ENCODE results near the gene CACNB2. TPM values are rescaled to one million over a fixed set of nuclear protein-coding genes. Genes with fewer than 3 reads are reported as not detected.

CACNB2 gene
- total and polyA plus RNA-seq, 2 donors (not counting 3 experiments of a cell fraction or from before 2014, with no cell fraction given) = not detected

- FAIRE-seq (no peak), DNase-seq (ENCODE audit: low read depth, low spot score) (no peak)
- Histone ChIP-seq H3K79me2 (ENCODE audit: control insufficient read depth, insufficient read depth, low read length) (no peaks in the 10 kb centered on the region), H3K4me3 (replicated peaks in 1 of 3; ENCODE audit: insufficient read depth in 1 of 3, low read depth in 1 of 3, low read length in 3 of 3) (no peak overlapping the region), H3K27me3 (ENCODE audit: control insufficient read depth in 2 of 2, insufficient read depth in 2 of 2, low read length in 2 of 2) (no peaks in the 10 kb centered on the region), H4K20me1 (replicated peaks; ENCODE audit: control insufficient read depth, extremely low read depth, insufficient read depth, low read length) (no peaks in the 10 kb centered on the region), H3K9me1 (replicated peaks; ENCODE audit: control insufficient read depth, extremely low read depth, insufficient read depth, low read length) (no peaks in the 10 kb centered on the region), H3K9ac (replicated peaks; ENCODE audit: extremely low read depth, insufficient read depth, low read length) (no peak overlapping the region), H3K4me2 (ENCODE audit: insufficient read depth, low read length) (no peak overlapping the region), H3K27ac (ENCODE audit: insufficient read depth, low read depth, low read length) (no peak overlapping the region), H3K9me3 (replicated peaks; ENCODE audit: control insufficient read depth, insufficient read depth, low read length) (no peaks in the 10 kb centered on the region), H3K36me3 (ENCODE audit: control insufficient read depth in 2 of 2, extremely low read depth in 1 of 2, insufficient read depth in 2 of 2, low read length in 2 of 2) (no peaks in the 10 kb centered on the region), H3K4me1 (ENCODE audit: control insufficient read depth, extremely low read depth, insufficient read depth, low read length) (no peaks in the 10 kb centered on the region), H2AFZ (ENCODE audit: low read depth, low read length) (no peak overlapping the region)
- TF ChIP-seq EZH2 (IDR thresholded peaks at IDR 0.05; ENCODE audit: borderline replicate concordance, low read depth, low read length, severe bottlenecking) (no peak), MYC (IDR thresholded peaks at IDR 0.05; ENCODE audit: low read depth, low read length) (no peak), GATA2 (IDR thresholded peaks at IDR 0.05; ENCODE audit: insufficient read depth, insufficient read length, low read depth, low read length) (no peak), CTCF (IDR thresholded peaks at IDR 0.05; ENCODE audit: extremely low read depth in 1 of 2, insufficient read depth in 1 of 2, low read depth in 1 of 2, low read length in 2 of 2) (no peak)
- ChIA-PET CTCF (no interaction called here), POLR2A (no interaction called here)
- dilution Hi-C loops (cut with MboI; ENCODE audit: extremely low pct_ligation_motif_present, low sequenced_read_pairs) = no loop called here
- intact Hi-C loops (cut with micrococcal nuclease) = no loop called here
- no TSS peak for BruUV-seq (replicated peaks)
These were observed 26.3 kb upstream of the CACNB2 start for GRCh38 chr10:18113881-18114280.

GRCh38 chr10:18117276-18117675, 22.9 kb upstream of the CACNB2 start:
- H3K4me2 ChIP-seq (ENCODE audit: insufficient read depth, low read length) = no peak overlapping the region
- H3K4me1 ChIP-seq (ENCODE audit: control insufficient read depth, extremely low read depth, insufficient read depth, low read length) = no peaks in the 10 kb centered on the region
- TF ChIP-seq MYC (IDR thresholded peaks at IDR 0.05; ENCODE audit: low read depth, low read length) (no peak), FOS (IDR thresholded peaks at IDR 0.05; ENCODE audit: borderline replicate concordance, insufficient read depth, low read length) (no peak), POLR2AphosphoS5 (IDR thresholded peaks at IDR 0.05; ENCODE audit: insufficient read depth, low read depth, low read length) (no peak), CTCF (IDR thresholded peaks at IDR 0.05; ENCODE audit: extremely low read depth in 1 of 2, insufficient read depth in 1 of 2, low read depth in 1 of 2, low read length in 2 of 2) (no peak), EZH2 (IDR thresholded peaks at IDR 0.05; ENCODE audit: borderline replicate concordance, low read depth, low read length, severe bottlenecking) (no peak)
- H4K20me1 ChIP-seq (replicated peaks; ENCODE audit: control insufficient read depth, extremely low read depth, insufficient read depth, low read length) = no peaks in the 10 kb centered on the region
- H3K4me3 ChIP-seq (replicated peaks in 1 of 3; ENCODE audit: insufficient read depth in 1 of 3, low read depth in 1 of 3, low read length in 3 of 3) = no peak overlapping the region
- no peak overlapping the region for H3K27ac ChIP-seq (ENCODE audit: insufficient read depth, low read depth, low read length)
- FAIRE-seq (no peak), DNase-seq (ENCODE audit: low read depth, low spot score) (no peak)
- POLR2A ChIA-PET = no interaction called here
- no peak overlapping the region for H3K9ac ChIP-seq (replicated peaks; ENCODE audit: extremely low read depth, insufficient read depth, low read length)
- no peak overlapping the region for H2AFZ ChIP-seq (ENCODE audit: low read depth, low read length)
- BruUV-seq (replicated peaks) = no TSS peak
- no peaks in the 10 kb centered on the region for H3K36me3 ChIP-seq (ENCODE audit: control insufficient read depth in 2 of 2, extremely low read depth in 1 of 2, insufficient read depth in 2 of 2, low read length in 2 of 2)
- H3K9me3 ChIP-seq (replicated peaks; ENCODE audit: control insufficient read depth, insufficient read depth, low read length) = no peaks in the 10 kb centered on the region
- H3K27me3 ChIP-seq (ENCODE audit: control insufficient read depth in 2 of 2, insufficient read depth in 2 of 2, low read length in 2 of 2) = no peaks in the 10 kb centered on the region
- dilution Hi-C loops (cut with MboI; ENCODE audit: extremely low pct_ligation_motif_present, low sequenced_read_pairs) (no loop called here), intact Hi-C loops (cut with micrococcal nuclease) (no loop called here)
- CTCF ChIA-PET = no interaction called here
- H3K9me1 ChIP-seq (replicated peaks; ENCODE audit: control insufficient read depth, extremely low read depth, insufficient read depth, low read length) = no peaks in the 10 kb centered on the region
- H3K79me2 ChIP-seq (ENCODE audit: control insufficient read depth, insufficient read depth, low read length) = no peaks in the 10 kb centered on the region

All from endothelial cell of umbilical vein (primary cell).